NB4 (cell line): ENCODE results near the gene GRB2.

Experiments used
- DNase-seq: peaks from one replicate; pipeline ENCODE4 v3.0.0; 2010; ENCODE audit warnings: low read depth
- H3K4me3 ChIP-seq: one replicate; pipeline ENCODE4 v1.5.1; 2011; ENCODE audit warnings: mild to moderate bottlenecking, low read depth, low read length, moderate library complexity
- MYC ChIP-seq: IDR thresholded peaks from 2 replicates; pipeline ENCODE4 v1.6.1; 2011; ENCODE audit warnings: low read depth, low read length
- POLR2A ChIP-seq: IDR thresholded peaks from 2 replicates; pipeline ENCODE4 v1.6.1; 2011; ENCODE audit warnings: mild to moderate bottlenecking; ENCODE audit not compliant: insufficient read length; ENCODE audit errors: extremely low read depth
- TF ChIP-seq, protein P1 (sequence below): IDR thresholded peaks from one replicate; pipeline ENCODE4 v1.5.1; 2012; ENCODE audit warnings: low read depth, low read length
- TF ChIP-seq, protein P2 (sequence below): IDR thresholded peaks from 2 replicates; pipeline ENCODE4 v1.6.1; 2011; ENCODE audit warnings: low read depth, low read length

GRB2 gene

DNA sequence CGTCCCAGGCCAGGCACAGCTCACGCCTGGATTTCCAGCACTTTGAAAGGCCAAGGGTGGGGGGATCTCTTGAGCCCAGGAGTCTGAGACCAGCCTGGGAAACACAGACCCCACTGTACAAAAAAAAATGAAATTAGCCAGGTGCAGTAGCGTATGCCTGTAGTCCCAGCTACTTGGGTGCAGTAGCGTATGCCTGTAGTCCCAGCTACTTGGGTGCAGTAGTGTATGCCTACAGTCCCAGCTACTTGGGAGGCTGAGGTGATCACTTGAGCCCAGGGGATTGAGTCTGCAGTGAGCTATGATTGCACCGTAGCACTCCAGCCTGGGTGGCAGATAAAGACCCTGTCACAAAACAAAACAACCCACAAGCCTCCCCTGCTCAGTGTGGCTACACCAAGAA, 89.2 kb downstream of the GRB2 start:
- no peak for TF ChIP-seq MYC
- TF ChIP-seq, protein P1, sequence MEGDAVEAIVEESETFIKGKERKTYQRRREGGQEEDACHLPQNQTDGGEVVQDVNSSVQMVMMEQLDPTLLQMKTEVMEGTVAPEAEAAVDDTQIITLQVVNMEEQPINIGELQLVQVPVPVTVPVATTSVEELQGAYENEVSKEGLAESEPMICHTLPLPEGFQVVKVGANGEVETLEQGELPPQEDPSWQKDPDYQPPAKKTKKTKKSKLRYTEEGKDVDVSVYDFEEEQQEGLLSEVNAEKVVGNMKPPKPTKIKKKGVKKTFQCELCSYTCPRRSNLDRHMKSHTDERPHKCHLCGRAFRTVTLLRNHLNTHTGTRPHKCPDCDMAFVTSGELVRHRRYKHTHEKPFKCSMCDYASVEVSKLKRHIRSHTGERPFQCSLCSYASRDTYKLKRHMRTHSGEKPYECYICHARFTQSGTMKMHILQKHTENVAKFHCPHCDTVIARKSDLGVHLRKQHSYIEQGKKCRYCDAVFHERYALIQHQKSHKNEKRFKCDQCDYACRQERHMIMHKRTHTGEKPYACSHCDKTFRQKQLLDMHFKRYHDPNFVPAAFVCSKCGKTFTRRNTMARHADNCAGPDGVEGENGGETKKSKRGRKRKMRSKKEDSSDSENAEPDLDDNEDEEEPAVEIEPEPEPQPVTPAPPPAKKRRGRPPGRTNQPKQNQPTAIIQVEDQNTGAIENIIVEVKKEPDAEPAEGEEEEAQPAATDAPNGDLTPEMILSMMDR: no peak
- TF ChIP-seq POLR2A: no peak
- TF ChIP-seq, protein P2, sequence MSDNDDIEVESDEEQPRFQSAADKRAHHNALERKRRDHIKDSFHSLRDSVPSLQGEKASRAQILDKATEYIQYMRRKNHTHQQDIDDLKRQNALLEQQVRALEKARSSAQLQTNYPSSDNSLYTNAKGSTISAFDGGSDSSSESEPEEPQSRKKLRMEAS: no peak
- no peak overlapping the region for H3K4me3 ChIP-seq
- peak; percentile 52 for DNase-seq

DNA sequence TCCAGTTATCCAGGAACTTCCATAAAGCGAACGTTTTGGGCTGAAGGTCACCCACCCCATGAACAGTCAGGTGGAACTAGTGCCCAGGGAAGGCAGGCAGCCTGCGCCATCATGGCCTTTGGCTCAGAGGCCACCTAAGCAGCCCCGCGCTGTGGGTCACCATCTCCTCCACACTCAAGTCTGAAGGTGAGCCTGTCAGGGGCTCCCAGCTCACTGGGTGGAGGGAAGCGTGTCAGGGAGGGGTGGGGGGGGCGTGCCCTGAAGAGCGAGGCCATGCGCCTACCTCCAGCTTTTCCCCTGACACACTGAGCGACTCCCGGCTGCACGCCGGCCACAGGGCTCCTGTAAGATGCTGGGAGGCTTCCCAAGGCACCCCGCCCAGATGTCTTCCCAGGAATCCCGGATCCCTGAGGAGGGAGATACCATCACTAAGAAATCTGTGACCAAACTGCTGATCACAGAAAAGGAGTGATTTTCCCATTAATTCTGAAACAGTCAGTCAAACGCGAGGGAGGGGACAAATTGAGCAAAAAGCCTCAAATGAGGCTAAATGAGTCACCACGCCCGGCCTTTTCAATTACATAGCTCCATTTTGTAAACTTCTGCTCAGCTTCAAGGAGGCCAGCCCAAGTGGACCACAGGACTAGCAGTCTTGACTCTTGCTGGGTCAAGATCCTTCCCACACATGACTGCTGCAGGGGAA, 89.8 kb downstream of the GRB2 start:
- peak; percentile 83 for DNase-seq
- no peak overlapping the region for H3K4me3 ChIP-seq
- TF ChIP-seq, protein P2: no peak
- TF ChIP-seq POLR2A (no peak), MYC (no peak)

DNA sequence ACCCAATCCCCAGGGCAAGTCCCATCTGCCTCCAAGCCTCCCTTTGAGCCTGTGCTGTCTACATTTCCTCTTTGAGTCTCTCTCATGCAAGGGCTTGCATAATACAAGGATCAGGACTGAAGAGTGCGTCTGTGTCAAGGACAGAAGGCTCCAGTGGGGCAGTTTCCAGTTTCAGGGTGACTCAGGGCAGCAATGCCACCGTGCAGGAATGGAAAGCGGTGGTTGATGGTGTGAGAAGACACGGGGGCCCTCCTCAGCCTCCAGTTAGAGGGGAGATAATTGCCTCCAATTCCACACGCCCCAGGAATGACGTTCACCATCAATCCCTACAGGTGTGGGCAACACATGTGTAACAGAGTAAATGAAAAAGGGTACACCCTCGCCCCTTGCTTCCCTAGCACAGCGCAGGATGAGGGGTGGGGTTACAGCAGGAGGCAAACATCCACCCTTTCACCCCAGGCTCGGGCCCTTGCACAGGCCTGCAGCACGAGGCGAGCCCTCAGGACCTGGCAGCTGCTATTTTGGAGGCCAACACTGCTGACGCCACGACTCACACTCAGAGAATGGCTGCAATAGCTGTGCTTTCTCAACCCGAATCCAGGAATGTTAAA, 91.4 kb downstream of the GRB2 start:
- TF ChIP-seq, protein P2: peak; percentile 43; the same call in 1 of the 2 replicates
- no peak for TF ChIP-seq POLR2A
- DNase-seq: peak; percentile 92
- no peak overlapping the region for H3K4me3 ChIP-seq

DNA sequence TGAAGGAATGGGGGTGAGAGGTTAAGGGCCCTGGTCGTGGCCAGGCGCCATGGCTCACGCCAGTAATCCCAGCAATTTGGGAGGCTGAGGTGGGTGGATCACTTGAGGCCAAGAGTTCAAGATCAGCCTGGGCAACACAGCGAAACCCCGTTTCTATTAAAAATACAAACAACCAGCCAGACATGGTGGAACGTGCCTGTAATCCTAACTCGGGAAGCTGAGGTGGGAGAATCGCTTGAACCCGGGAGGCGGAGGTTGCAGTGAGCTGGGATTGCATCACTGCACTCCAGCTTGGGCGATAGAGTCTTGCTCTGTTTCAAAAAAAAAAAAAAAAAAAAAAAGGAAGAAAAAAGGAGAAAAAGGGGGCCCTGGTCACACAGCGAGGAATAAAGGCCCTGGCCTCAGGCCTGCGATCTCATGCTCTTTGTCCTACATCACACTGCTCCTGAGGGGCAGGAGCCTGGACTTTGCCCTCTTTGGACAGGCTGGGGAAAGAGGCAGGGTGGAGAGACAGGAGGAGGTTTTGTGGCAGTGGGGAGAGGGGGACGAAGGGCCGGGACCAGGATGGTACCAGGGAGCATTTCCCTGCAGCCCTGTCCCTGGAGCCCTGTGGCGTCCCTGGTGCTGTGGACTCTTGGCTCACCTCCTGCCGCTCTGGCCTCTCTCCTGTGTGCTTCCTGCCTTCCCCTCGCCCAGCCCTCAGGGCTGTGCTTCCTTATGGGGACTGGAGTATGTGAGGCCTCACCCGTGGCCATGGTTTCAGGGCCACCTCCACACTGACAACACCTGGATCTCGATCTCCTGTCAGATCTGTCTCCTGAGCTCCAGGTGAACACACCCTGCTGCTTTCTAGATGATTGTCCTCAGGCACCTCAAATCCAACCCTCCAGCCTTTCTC, 96.5 kb downstream of the GRB2 start:
- peak; percentile 45 for DNase-seq
- TF ChIP-seq, protein P2: no peak
- TF ChIP-seq MYC: no peak
- TF ChIP-seq POLR2A: no peak
- TF ChIP-seq, protein P1: no peak
- no peak overlapping the region for H3K4me3 ChIP-seq

DNA sequence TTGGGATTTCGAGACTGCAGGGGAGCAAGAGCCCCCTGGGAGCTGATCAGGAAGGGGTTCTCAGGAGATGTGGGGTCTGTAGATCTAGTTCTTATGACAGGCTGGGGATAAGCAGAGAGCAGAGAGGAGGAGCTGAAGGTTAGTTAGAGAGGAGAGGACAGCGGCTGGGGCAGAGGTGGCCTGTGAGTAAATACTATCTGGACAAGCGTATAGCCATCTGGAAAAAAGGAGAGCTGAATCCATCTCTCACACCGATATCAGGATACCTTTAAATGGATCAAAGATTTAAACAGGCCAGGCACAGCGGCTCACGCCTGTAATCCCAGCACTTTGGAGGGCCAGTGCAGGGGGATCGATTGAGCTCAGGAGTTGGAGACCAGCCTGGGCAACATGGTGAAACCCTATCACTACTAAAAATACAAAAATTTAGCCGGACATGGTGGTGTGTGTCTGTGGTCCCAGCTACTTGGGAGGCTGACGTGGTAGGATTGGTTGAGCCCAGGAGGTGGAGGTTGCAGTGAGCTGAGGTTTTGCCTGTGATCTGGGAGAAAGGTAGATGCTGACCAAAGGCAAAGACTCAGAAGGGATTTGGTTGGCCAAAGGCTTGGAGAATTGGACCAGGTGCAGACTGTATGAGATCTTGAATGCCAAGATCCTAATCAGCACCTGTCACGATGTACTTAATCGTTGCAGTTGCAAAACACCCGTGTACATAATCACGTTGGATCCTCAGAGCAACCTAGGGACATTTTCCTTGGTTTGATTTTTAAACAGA, 97.3 kb downstream of the GRB2 start:
- no peak for DNase-seq
- H3K4me3 ChIP-seq: no peak overlapping the region
- TF ChIP-seq, protein P2: no peak
- TF ChIP-seq POLR2A (no peak), MYC (no peak)
- TF ChIP-seq, protein P1: no peak

DNA sequence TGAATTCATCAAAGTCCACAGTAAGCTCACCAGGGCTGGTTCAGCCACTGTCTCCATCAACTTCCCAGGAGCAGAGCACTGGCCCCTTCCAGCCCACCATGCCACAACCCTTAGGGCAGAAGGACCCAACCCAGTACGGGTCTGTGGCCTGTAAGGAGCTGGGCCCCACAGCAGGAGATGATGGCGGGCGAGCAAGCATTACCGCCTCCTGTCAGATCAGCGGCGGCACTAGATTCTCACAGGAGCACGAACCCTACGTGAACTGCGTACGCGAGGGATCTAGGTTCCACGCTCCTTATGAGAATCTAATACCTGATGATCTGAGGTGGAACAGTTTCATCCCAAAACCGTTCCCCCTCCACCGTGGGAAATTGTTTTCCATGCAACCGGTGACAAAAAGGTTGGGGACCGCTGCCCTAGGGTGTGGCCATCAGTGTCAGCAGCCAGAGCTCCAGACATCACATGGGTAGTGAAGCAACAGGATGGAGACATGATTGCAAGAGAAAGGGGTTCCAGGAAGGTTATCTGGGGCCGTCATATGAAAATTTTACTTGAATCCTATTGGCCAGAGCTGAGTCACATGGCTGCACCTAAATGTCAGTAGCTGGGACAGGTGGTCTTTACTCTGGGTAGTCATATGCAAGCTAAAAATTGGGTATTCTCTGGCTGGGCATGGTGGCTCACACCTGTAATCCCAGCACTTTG, 103.8 kb downstream of the GRB2 start:
- DNase-seq: no peak
- TF ChIP-seq POLR2A: no peak
- no peak for TF ChIP-seq MYC
- TF ChIP-seq, protein P1: no peak
- TF ChIP-seq, protein P2: no peak

More for the DNA sequence above, 103.8 kb downstream of the GRB2 start:
- no peak overlapping the region for H3K4me3 ChIP-seq
